OCI-LY7 (cell line): ENCODE measurements around the gene COL28A1. TPM values are rescaled to one million over a fixed set of nuclear protein-coding genes. Genes with fewer than 3 reads are reported as not detected.

Source experiments
- BruUV-seq: library from RNA; stranded (reverse); fragments of 400-500 nt; replicated peaks from 2 replicates; lab custom pipeline; 2021; lab: Mats Ljungman, UMichigan
- CTCF ChIA-PET: fragments of 300-600 bp; sonication (Branson Sonifier 250); formaldehyde crosslinking; loops from one replicate; lab custom pipeline; 2022; ENCODE audit warnings: antibody characterized with exemption; ENCODE audit not compliant: unreplicated experiment; lab: Charles Lee
- POLR2A ChIA-PET: fragments of 300-600 bp; sonication (Branson Sonifier 250); formaldehyde crosslinking; loops from one replicate; lab custom pipeline; 2022; ENCODE audit warnings: antibody characterized with exemption; lab: Charles Lee
- DNase-seq: peaks from one replicate; pipeline ENCODE4 v3.0.0-alpha.2; 2015; ENCODE audit warnings: low spot score
- H2AFZ ChIP-seq: fragments of 200-600 bp; sonication (generic), shearing (Covaris generic); 2 replicates; pipeline ENCODE4 v1.6.1; 2014; ENCODE audit warnings: mild to moderate bottlenecking, antibody characterized with exemption, low read length, moderate library complexity
- H3K27ac ChIP-seq: fragments of 200-600 bp; sonication (generic); 2 replicates; pipeline ENCODE4 v1.5.1; 2014; ENCODE audit warnings: mixed run types, low read depth, mild to moderate bottlenecking, moderate library complexity, low read length, inconsistent platforms; ENCODE audit not compliant: poor library complexity, severe bottlenecking
- H3K36me3 ChIP-seq: fragments of 200-600 bp; sonication (generic); 2 replicates; pipeline ENCODE4 v1.6.1; 2014; ENCODE audit warnings: mild to moderate bottlenecking, antibody characterized with exemption, low read length, moderate library complexity, mixed read lengths; ENCODE audit not compliant: insufficient read depth
- H3K4me1 ChIP-seq: fragments of 200-600 bp; sonication (generic); 2 replicates; pipeline ENCODE4 v1.5.1; 2014; ENCODE audit warnings: mild to moderate bottlenecking, low read length; ENCODE audit not compliant: insufficient read depth, poor library complexity, severe bottlenecking
- H3K4me2 ChIP-seq: fragments of 200-600 bp; sonication (generic); 2 replicates; pipeline ENCODE4 v1.6.1; 2014; ENCODE audit warnings: mild to moderate bottlenecking, low read length
- H3K4me3 ChIP-seq: fragments of 200-600 bp; sonication (generic); 2 replicates; pipeline ENCODE4 v1.5.1; 2014; ENCODE audit warnings: mild to moderate bottlenecking, low read depth, low read length; ENCODE audit not compliant: poor library complexity, severe bottlenecking
- H3K79me2 ChIP-seq: fragments of 200-600 bp; sonication (generic); 2 replicates; pipeline ENCODE4 v1.6.1; 2016; ENCODE audit warnings: low read depth, mild to moderate bottlenecking, low read length, moderate library complexity, mixed read lengths; ENCODE audit not compliant: insufficient read depth
- H3K9me2 ChIP-seq: fragments of 200-600 bp; sonication (generic); 2 replicates; pipeline ENCODE4 v1.6.1; 2016; ENCODE audit warnings: mild to moderate bottlenecking, low read length, mixed read lengths; ENCODE audit not compliant: insufficient read depth
- H3K9me3 ChIP-seq: fragments of 200-600 bp; sonication (generic); 2 replicates; pipeline ENCODE4 v1.6.1; 2014; ENCODE audit warnings: mild to moderate bottlenecking, mixed run types, low read length, mixed read lengths
- H4K20me1 ChIP-seq: fragments of 200-600 bp; sonication (generic); 2 replicates; pipeline ENCODE4 v1.6.1; 2014; ENCODE audit warnings: mild to moderate bottlenecking, antibody characterized with exemption, low read length, moderate library complexity, mixed read lengths; ENCODE audit not compliant: insufficient read depth
- EZH2phosphoT487 ChIP-seq: fragments of 200-600 bp; sonication (generic); IDR thresholded peaks from 2 replicates; pipeline ENCODE4 v1.6.1; 2018; ENCODE audit warnings: low read depth, borderline replicate concordance, mild to moderate bottlenecking, mixed run types, antibody characterized with exemption, low read length, moderate library complexity, mixed read lengths
- intact Hi-C: fragments of 100-400 bp; cut with micrococcal nuclease; formaldehyde crosslinking; loops from one replicate; pipeline ENCODE4 v1.10.0; 2022; ENCODE audit not compliant: unreplicated experiment
- total RNA-seq, 2 experiments: library from RNA; depleted of rRNA in 1 of 2; stranded (reverse); fragments of >200 nt in 1 of 2; shearing (Covaris generic) in 1 of 2; gene quantifications; 2 replicates each; pipeline ENCODE4 v1.2.3, GENCODE V29; 2014 to 2022
- TF ChIP-seq, protein P1 (sequence below): fragments of 200-600 bp; sonication (generic); conservative IDR thresholded peaks from 2 replicates; pipeline ENCODE4 v1.5.1; 2014; ENCODE audit warnings: mild to moderate bottlenecking, antibody characterized with exemption, low read length, moderate library complexity, mixed read lengths

Gene COL28A1
- total RNA-seq, 2 experiments from 2014 or later: not detected

DNA sequence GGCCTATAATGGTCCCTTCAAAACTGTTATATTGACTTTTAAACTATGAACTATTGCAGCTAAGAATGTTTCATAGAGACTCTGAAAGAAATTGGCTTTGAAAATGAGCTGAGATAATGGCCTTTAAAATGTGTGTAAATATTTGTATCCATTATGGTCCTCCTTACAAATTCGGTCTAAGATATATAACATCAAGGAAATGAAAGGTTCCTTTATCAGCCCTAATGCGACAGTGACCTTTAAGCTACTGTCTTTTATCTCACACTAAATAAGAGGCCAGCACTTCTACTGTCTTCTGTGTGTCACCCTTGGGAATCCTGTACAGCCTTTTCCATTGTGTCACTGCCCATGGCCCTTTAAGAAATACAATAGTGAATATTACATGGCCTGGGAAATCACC is 19.5 kb downstream of the COL28A1 start:
- intact Hi-C loops: no loop called here
- no peaks in the 10 kb centered on the region for H3K9me2 ChIP-seq
- CTCF ChIA-PET: no interaction called here
- no peaks in the 10 kb centered on the region for H4K20me1 ChIP-seq
- H3K79me2 ChIP-seq: no peaks in the 10 kb centered on the region
- TF ChIP-seq, protein P1, sequence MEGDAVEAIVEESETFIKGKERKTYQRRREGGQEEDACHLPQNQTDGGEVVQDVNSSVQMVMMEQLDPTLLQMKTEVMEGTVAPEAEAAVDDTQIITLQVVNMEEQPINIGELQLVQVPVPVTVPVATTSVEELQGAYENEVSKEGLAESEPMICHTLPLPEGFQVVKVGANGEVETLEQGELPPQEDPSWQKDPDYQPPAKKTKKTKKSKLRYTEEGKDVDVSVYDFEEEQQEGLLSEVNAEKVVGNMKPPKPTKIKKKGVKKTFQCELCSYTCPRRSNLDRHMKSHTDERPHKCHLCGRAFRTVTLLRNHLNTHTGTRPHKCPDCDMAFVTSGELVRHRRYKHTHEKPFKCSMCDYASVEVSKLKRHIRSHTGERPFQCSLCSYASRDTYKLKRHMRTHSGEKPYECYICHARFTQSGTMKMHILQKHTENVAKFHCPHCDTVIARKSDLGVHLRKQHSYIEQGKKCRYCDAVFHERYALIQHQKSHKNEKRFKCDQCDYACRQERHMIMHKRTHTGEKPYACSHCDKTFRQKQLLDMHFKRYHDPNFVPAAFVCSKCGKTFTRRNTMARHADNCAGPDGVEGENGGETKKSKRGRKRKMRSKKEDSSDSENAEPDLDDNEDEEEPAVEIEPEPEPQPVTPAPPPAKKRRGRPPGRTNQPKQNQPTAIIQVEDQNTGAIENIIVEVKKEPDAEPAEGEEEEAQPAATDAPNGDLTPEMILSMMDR: no peak
- no peak for TF ChIP-seq EZH2phosphoT487
- BruUV-seq: no TSS peak
- no peaks in the 10 kb centered on the region for H3K9me3 ChIP-seq
- no peaks in the 10 kb centered on the region for H3K4me1 ChIP-seq
- no peak overlapping the region for H3K4me3 ChIP-seq
- no peak overlapping the region for H3K27ac ChIP-seq
- H3K4me2 ChIP-seq: no peak overlapping the region
- no peak for DNase-seq
- H2AFZ ChIP-seq: no peak overlapping the region
- POLR2A ChIA-PET: interaction anchor here (0.5 to 0.6 kb wide), 2 partner anchors 86 to 168 kb away, joined by 3 read pairs; no protein-coding TSS in a partner anchor
- H3K36me3 ChIP-seq: no peaks in the 10 kb centered on the region

DNA sequence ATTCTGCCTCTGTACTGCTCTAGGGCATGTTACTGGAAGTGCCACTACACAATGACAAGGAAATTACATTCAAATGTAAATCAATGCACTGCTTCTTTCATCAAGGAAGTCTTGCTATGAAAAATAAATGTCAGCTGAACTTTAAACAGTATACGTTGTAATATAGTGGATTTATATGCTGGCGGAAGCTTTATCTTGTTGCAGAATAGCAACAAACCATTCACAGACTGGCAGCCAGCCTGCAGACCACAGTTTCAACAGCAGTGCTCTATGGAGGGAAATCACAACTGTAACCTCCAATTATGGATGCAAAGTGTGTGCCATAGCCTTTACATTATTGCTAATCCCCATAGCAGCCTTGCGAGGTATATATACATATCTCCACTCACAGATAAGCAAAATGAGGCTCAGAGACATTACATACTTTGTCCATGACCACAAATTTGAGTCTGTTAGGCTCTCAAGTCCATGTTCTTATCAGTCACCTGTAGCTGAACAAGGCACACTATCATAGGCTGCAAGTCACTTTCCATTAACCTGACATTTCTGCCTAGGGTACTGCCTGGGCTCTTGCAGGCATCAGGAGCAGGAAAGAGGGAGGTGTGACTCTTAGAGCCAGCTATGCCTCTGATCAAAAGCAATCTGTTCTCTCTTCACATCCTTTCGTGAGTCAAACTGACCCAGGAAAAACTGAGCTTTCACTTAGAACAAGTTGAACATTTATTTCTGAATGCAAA is 22.6 kb downstream of the COL28A1 start:
- H3K27ac ChIP-seq: no peak overlapping the region
- TF ChIP-seq, protein P1: no peak
- TF ChIP-seq EZH2phosphoT487: no peak
- no peak overlapping the region for H3K4me2 ChIP-seq
- H2AFZ ChIP-seq: no peak overlapping the region
- ChIA-PET CTCF (no interaction called here), POLR2A (interaction anchor here (0.5 to 0.7 kb wide), 4 partner anchors 9 to 1255 kb away, joined by 3 read pairs; no protein-coding TSS in a partner anchor)
- BruUV-seq: no TSS peak
- H3K9me2 ChIP-seq: no peaks in the 10 kb centered on the region
- no peaks in the 10 kb centered on the region for H3K79me2 ChIP-seq
- H3K9me3 ChIP-seq: no peaks in the 10 kb centered on the region
- intact Hi-C loops: no loop called here
- no peaks in the 10 kb centered on the region for H3K4me1 ChIP-seq
- H4K20me1 ChIP-seq: no peaks in the 10 kb centered on the region
- DNase-seq: no peak
- H3K4me3 ChIP-seq: no peak overlapping the region
- H3K36me3 ChIP-seq: no peaks in the 10 kb centered on the region

DNA sequence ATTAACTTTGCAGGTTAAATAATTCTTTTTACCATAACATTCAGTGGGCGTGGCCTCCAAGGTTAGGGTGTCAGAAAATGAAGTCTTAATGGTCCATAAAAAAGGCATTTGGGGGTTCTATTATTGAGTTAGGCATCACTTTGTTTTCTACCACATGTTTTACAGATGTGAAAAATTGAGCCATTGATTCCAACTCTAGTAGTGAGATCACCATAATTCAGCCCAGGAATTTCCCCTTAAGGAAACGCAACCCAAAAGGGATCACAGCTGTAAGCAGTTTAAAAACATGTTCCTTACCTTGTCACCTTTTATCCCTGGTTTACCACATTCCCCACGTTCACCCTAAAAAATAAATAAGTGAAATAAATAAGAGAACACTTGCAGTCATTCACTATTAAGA is 24.9 kb downstream of the COL28A1 start:
- Histone ChIP-seq H2AFZ (no peak overlapping the region), H3K27ac (no peak overlapping the region), H4K20me1 (no peaks in the 10 kb centered on the region), H3K79me2 (no peaks in the 10 kb centered on the region), H3K36me3 (no peaks in the 10 kb centered on the region), H3K4me2 (no peak overlapping the region), H3K9me3 (no peaks in the 10 kb centered on the region), H3K4me3 (no peak overlapping the region), H3K4me1 (no peaks in the 10 kb centered on the region), H3K9me2 (no peaks in the 10 kb centered on the region)
- intact Hi-C loops: no loop called here
- ChIA-PET POLR2A (no interaction called here), CTCF (no interaction called here)
- DNase-seq: no peak
- BruUV-seq: no TSS peak
- TF ChIP-seq EZH2phosphoT487: no peak
- TF ChIP-seq, protein P1: no peak
